ENCODE data around the gene HNRNPAB.
"Not testable (repeated sequence)": the region's sequence is repeated elsewhere in the genome, so short reads cannot be mapped to it uniquely, and the experiment has no call there.

The HNRNPAB gene

GRCh38 chr5:178247481-178248456, 43.4 kb downstream of the HNRNPAB start:
- no peak for DNase-seq

DNA sequence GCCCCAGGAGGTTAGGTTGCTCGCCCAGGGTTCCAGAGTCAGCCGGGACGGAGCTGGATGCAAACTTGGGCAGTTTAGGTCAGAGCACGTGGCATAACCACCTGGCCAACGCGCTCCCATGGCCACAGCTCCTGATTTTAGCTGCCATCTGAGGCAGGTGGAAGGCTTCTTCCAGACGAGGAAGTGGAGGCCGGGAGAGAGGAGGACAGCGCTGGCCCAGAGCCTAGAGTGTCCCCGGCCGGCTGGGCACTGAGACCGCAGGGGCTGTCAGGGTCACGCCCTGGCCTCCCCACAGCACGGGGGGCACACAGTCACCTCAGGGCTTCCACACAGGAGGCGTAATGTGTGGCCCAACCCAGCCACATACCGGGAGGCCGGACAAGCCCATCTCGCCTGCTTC, 44.4 kb downstream of the HNRNPAB start:
- DNase-seq: no peak

GRCh38 chr5:178249191-178249989, 45.1 kb downstream of the HNRNPAB start:
- DNase-seq: no peak

GRCh38 chr5:178250263-178250662, 45.9 kb downstream of the HNRNPAB start:
- no peak for DNase-seq

- DNase-seq: no peak
Measured at GRCh38 chr5:178252258-178252657, 47.9 kb downstream of the HNRNPAB start.

GRCh38 chr5:178253632-178254031, 49.3 kb downstream of the HNRNPAB start:
- not testable (repeated sequence) for DNase-seq

GRCh38 chr5:178256746-178257145, 52.4 kb downstream of the HNRNPAB start:
- no peak for DNase-seq

DNA sequence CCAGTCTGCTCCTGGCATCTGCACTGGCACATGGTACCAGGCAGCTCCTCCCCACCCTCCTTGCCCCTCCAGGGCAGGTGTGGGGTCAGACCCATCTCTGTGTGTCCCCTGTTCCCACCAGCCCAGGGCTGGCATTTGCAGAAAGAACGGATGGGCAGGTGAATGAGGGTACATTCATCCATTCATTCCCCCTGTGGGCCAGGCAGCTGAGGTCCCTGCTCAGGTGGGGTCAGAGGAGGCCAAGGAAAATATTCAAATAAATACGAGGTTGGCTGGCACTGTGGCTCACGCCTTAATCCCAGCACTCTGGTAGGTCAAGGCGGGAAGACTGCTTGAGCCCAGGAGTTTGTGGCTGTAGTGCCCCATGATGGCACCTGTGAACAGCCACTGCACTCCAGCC, 53.3 kb downstream of the HNRNPAB start:
- no peak for DNase-seq

GRCh38 chr5:178259623-178260536, 55.5 kb downstream of the HNRNPAB start:
- no peak for DNase-seq

Data from NCI-H2029 (cell line).